Ureter (tissue), 1 donor: Measurements from ENCODE around the gene NCOA3. TPM values are rescaled to one million over a fixed set of nuclear protein-coding genes. Genes with fewer than 3 reads are reported as not detected.
"Not testable (repeated sequence)": the region's sequence is repeated elsewhere in the genome, so short reads cannot be mapped to it uniquely, and the experiment has no call there.

ENCODE experiments used
- DNase-seq: peaks from one replicate; pipeline ENCODE4 v3.0.0-alpha.2; 2020; ENCODE audit warnings: low spot score
- total RNA-seq: library from RNA; stranded (reverse); gene quantifications from one replicate; pipeline ENCODE4 v1.2.4, GENCODE V29; 2023
- donor health status: DM: yes; HTN: yes; CAD: no.

Gene NCOA3
- 60.0 TPM for total RNA-seq

DNA sequence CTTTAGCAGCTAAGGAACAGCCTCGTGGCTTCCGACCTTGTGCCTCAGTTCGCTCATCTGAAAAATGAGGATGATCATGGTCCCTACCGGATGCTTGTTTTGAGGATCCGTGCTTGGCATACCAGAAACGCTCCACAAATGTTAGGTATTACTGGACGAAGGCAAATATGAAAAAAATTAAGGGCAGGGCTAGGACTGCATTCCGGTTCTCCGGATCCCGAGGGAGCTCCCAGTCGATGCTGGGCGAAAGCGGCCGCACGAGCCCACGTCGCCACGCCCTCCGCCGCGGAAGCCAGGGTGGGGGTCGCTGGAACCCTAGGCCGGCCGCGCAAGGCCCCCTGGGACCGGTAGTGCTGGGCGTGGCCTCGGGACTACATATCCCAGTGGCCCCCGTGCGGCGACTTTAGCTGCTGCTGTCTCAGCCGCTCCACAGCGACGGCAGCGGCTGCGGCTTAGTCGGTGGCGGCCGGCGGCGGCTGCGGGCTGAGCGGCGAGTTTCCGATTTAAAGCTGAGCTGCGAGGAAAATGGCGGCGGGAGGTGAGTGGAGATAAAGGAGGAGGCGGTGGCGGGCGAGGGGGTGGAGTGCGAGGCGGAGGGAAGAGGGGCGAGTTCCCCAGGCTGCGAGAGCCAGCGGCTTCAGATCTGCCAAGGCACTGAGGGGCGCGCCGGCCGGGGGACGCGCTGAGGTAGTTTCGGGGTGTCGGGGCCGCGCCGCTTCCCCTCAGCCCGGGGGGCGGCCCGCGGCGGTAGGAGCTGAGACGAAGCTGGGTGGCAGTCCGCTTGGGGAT is at the start of gene NCOA3:
TSS of gene NCOA3 (plus strand) at position 406 of the 789 bp plus-strand sequence. CDS start 120,361 bp downstream, outside the sequence.
- peak; percentile 94 for DNase-seq

DNA sequence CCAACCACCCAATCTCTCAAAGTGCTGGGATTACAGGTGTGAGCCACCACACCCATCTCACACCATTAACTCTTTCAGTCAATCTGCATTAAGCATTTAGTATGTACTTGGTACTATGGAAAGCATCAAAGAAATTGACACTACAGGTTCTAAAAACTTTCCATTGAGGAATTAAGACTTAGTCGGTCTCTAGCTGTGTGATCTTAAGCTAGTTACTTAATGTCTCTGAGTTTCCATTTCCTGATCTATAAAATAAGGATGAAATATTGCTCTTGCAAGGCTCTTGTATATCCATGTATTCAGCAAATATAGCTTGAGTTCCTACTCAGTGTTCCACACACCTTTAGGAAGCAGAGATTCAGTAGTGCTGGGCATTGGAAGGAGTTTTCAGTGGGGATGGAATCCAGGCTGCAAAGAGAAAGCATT is 48.9 kb upstream of the NCOA3 start:
- no peak for DNase-seq

DNA sequence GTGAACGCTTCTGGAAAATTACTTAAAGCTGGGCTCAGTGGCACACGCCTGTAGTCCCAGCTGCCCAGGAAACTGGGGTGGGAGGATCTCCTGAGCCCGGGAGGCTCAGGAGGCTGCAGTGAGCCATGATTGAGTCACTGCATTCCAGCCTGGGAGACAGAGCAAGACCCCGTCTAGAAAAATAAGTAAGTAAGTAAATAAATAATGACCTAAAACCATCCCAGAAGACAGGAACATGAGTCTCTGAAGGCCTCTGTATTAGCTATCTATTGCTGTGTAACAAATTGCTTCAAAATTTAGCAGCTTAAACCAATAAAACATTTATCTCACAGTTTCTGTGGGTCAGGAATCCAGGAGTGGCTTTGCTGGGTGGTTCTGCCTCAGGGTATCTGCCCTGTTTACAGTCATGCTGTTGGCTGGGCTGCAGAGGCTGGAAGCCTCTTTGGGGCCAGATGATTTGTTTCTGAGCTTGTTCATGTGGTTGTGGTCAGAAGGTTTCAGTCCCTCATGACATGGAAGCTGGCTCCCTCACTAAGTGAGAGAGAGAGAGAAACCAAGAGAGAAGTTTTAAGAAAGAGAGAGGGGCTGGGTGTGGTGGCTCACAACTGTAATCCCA is 48.4 kb upstream of the NCOA3 start:
- DNase-seq: no peak

DNA sequence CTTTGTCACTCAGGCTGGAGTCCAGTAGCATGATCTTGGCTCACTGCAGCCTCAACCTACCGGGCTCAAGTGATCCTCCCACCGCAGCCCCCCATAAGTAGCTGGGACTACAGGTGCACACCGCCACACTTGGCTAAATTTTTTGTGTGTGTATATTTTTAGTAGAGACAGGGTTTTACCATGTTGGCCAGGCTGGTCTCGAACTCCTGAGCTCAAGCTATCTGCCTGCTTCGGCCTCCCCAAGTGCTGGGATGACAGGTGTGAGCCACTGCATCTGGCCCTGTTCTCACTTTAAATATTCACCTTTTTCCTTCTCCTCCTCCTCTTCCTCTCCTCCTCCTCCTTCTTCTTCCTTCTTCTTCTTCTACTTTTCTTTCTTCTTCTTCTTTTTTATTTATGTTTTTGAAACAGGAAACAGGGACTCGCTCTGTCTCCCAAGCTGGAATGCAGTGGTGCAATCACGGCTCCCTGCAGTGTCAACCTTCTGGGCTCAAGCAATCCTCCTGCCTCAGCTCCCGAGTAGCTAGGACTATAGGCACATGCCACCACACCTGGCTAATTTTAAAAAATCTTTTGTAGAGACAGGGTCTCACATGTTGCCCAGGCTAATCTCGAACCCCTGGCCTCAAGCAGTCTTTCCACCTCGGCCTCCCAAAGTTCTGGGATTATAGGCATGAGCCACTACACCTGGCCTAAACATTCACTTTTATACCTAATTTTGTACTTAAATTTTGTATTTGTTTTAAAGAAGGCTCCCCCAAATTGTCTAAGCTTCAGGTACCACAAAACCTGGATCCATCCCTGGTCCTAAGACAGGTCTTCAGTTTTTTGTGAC is 47.2 kb upstream of the NCOA3 start:
- DNase-seq: no peak

DNA sequence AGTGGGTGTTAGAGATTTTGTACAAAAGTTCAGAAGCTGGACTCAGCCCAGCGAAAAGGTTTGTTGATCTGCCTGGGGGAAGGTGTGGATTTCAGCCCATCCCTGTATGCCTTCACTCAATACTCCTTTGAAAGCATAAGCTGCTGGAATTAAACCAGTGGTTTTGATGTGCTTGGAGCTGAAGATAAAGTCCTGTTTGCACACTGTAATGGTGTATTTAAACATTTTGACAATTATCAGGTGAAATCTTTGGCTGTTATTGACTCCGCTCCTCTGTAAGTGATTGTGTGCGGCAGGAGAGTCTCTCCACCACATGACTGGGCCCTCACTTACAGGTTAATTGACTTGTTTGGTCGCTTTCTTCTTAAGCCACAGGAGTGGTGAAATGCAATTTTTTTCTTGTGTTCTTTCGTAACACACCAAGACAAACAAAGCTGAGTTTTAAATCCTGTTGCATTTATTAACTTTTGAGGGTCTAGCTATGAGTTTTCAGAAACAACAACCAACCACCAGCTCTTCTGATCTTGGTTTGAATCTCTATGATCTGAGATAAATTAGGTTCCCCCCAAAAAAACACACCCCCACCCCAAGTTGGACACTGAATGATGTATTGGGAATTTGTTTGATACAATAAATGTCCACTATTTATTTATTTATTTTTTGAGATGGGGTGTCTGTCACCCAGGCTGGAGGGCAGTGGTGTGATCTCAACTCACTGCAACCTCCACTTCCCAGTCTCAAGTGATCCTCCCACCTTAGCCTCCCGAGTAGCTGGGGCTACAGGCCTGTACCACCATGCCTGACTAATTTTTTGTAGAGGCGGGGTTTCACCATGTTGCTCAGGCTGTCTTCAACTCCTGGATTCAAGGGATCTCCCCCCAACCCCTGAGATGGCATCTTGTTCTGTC is 46.3 kb upstream of the NCOA3 start:
- DNase-seq: no peak

DNA sequence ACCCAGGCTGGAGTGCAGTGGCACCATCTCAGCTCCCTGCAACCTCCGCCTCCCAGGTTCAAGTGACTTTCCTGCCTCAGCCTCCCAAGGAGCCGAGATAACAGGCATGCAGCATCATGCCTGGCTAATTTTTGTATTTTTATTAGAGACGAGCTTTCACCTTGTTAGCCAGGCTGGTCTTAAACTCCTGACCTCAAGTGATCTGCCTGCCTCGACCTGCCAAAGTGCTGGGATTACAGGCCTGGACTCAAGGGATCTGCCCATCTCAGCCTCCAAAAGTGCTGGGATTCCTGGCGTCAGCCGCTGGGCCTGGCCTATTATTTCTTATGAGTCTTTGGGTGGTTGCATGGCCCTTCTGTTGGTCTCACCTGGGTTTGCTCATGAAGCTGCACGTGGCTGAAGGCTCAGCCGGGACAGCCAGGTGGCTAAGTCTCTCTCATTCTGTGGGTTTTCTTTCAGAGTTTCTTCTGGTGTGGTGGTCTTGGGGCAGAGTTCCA is 45.6 kb upstream of the NCOA3 start:
- DNase-seq: no peak

DNA sequence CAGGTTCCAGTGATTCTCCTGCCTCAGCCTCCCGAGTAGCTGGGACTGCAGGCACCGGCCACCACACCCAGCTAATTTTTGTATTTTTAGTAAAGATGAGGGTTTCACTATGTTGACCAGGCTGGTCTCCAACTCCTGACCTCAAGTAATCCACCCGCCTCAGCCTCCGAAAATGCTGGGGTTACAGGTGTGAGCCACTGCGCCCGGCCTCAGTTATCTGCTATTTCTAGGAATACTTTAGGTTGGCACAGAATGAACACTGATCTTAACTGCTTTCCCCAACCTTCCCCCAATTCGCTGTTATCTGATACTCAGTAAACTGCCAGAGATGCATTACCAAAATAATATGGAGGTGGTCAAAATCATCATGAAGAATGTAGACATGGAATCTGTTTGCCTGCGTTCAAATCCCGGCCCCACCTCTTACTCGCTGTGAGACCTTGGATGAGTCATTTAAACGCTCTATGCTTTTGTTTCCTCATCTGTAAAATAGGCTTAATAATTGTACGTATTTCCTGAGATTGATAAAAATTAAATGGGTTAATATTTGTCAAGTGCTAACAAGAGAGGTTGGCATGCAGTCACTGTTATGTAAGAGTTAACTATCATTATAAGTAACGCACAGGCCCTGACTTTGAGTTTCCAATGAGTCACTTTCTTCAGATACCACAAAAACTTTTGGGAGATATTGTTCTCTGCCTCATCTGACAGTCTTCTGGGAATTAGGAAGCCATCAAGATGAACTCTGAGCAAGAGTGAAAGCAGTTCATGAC is 44.5 kb upstream of the NCOA3 start:
- no peak for DNase-seq

DNA sequence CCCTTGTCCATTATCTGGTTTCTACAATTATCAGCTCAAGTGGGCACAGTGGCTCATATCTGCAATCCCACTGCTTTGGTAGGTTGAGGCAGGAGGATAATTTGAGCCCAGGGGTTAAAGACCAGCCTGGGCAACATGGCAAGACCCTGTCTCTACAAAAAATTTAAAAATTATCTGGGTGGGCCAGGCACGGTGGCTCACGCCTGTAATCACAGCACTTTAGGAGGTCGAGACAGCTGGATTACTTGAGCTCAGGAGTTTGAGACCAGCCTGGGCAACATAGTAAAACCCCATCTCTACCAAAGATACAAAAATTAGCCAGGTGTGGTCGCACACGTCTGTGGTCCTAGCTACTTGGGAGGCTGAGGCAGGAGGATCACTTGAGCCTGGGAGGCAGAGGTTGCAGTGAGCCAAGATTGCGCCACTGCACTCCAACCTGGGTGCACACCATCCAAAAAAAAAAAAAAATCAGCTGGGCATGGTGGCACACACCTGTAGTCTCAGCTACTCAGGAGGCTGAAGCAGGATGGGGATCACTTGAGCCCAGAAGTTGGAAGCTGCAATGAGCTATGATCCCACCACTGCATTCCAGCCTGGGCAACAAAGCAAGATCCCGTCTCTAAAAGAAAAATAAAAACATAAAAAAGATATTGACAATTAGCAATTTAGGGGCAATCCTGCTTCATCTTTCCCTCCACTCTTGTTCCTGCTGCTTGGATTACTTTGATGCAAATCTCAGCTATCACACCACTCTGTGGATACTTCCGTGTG is 43.2 kb upstream of the NCOA3 start:
- not testable (repeated sequence) for DNase-seq

DNA sequence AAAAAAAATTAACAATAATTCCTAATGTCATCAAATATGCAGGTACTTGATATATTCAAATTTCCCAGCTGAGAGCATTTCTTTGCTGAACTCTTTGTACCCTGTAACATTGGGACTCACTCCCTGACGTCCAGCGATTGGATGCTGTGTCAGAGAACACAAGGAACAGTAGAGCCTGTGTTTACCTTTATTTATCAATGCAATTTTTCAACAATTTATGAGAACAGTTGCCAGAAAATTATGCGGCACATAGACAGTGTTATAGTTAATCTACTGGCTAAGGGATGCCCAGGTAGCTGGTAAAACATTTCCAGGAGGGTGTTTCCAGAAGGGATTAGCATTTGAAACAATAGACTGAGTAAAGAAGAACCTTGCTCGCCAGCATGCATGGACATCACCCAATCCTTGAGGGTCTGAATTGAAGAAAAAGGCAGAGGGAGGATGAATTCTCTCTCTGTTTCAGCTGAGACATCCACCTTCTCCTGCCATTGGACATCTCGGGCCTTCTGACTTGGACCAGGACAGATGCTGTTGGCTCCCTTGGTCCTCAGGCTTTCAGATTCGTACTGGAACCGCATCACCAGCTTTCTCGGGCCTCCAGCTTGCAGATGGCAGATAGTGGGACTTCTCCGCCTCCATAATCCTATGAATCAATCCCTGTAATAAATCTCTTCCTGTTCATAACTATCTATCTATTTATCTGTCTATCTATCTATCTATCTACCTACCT is 42.2 kb upstream of the NCOA3 start:
- DNase-seq: no peak

DNA sequence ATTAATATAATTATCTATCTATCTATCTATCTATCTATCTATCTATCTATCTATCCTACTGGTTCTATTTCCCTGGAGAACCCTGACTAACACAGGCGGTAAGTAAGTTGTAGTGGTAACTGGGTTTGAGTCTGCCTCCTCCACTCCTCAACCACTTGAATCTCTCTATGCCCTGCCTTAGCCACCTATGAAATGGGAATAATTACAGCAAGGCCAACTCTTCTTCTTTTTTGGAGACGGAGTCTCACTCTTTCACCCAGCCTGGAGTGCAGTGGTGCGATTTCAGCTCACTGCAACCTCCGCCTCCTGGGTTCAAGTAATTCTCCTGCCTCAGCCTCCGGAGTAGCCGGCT is 41.0 kb upstream of the NCOA3 start:
- not testable (repeated sequence) for DNase-seq

DNA sequence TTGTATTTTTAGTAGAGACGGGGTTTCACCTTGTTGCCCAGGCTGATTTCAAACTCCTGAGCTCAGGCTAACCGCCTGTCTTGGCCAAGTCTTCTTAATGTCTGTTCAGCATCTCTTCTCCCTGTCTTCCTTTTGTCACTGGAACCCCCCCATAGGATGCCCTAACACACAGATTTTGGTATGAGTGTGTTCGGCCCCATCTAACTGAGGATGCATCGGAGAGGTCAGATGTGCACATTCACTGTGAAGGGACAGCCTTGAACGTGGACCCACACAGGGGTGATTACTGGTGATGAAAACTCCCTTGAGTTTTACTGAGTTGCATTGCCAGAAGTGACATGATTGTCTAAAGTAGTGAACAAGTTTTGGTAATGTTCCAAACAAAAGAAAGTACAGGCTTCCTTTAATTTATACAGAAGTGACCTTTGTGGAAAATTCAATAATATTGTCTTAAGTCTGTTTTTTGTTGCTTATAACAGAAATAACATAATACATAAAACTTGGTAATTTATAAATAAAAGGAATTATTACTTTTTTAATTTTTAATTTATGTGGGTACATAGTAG is 40.5 kb upstream of the NCOA3 start:
- no peak for DNase-seq

DNA sequence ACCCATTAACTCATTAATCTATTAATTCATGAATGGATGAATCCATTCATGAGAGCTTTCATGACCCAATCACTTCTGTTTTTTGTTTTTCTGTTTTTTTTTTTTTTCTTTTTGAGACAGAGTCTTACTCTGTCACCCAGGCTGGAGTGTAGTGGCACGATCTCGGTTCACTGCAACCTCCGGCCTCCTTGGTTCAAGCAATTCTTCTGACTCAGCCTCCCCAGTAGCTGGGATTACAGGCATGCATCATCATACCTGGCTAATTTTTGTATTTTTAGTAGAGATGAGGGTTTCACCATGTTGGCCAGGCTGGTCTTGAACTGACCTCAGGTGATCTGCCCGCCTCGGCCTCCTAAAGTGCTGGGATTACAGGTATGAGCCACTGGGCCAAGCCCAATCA is 39.8 kb upstream of the NCOA3 start:
- DNase-seq: not testable (repeated sequence)

DNA sequence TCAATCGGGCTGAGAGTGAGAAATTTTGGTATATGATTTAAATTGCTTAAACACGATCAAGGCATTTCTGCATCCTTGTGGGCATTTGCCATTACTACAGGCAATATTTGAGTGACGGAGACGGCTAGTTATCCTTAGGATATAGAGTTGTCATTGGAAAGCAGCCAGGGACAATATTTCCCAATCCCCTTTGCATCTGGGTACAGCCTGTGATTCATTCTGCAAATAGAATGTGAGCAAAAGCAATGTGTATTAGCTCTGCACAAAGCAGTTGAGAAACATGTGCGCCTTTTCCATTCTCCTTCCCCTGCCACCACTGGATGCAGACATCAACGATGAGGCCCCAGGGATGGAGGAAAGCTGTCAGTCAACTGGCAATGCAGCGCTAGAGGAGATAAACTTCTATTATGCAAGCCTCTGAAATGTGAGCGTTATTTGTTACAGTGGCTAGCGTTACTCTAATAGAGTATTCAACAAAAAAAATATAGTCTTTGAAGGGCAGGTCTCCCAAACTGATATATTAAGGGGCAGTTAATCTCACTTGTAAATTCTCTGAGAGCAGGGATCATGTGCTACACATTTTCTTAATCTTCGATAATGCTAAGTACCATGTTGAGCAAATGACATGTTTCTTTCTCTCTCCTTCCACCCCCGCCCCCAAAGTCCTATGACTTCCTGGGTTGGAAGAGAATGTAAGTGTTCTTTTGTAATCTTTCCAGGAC is 37.1 kb upstream of the NCOA3 start:
- DNase-seq: peak; percentile 84

DNA sequence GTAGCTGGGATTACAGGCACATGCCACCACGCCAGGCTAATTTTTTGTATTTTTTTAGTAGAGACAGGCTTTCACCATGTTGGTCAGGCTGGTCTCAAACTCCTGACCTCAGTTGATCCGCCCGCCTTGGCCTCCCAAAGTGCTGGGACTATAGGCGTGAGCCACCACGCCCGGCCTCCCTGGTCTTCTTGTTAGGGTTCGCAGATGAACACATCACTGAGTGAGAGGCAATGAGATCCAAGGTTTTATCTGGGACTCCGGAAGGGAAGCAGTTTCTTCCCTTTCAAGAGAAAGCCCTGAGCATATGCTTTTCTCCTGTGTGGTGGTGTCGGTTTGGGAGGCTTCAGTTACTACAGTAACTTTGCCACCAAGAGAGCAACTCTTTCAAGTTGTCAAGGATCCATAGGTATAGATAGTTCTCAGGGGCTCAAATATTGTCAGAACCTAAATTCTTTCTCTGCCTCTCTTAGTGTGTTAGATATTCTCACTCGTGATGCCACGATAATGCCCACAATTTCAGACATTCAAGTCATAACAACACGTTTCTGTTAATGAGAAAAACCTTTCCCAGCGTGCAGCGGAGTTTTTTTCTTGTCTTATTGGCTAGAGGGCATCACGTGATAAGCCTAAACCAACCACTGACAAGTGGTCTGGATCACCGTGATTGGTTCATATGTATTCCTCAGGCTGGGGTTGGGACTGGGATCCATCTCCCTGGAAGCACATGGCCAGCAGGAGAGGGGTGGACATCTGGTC is 36.2 kb upstream of the NCOA3 start:
- DNase-seq: no peak

DNA sequence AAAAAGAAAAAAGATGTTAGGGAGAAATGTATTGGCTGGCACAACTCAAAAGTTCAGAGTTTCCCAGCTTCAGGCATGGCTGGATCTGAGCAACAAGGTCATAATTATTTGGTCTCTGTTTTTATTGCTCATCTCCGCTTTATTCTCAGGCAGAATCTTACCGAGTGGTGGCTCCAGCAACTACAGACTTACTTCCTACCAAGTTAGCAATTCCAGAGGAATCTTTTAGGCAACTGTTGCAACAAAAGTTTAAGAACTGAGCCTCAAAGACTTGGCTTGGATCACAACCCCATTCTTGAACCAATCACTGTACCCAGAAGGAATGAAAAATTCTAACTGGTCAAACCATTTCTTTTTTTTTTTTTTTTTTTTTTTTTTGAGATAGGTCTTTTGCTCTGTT is 35.5 kb upstream of the NCOA3 start:
- DNase-seq: no peak

DNA sequence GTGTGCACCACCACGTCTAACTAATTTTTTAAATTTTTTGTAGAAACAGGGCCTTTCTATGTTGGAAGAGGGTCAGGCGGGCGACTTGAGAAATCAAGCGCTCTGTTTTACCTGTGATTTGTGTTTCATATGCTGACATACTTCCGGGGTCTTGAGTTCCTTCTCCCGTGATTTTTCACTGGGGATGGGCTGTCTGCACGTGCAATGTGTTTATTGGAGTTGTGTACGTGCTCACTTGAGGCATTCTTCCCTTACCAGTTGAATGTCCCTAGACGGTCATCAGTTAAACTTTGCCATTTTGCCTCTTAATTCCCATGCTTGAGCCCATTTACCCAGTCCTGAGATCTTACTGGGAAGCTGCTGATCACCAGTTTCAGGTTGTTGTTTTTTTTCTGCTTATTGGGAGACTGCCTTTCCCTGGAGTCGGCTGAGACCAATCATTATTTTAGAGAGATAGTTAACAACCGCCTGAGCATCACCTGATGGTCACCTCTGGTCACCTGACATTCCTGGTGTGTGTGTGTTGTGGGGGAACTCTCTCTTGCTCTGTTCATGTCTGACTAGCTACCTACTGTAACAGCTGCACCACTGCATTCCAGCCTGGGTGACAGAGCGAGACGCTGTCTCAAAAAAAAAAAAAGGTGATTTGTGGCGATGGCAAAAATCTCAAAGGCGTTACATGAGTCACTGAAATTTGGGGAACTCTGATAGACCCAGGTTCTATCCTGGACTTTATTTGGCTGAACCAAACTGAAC is 34.8 kb upstream of the NCOA3 start:
- DNase-seq: peak; percentile 47
